H54 (cell line): ENCODE results near the gene TPCN1.

Experiments used
- DNase-seq: peaks from one replicate; pipeline ENCODE4 v3.0.0; 2011; ENCODE audit warnings: low spot score, mixed read lengths; ENCODE audit not compliant: insufficient read length
- FAIRE-seq: peaks from 3 replicates; lab custom pipeline; 2011; peaks lifted over from hg19 to GRCh38; lab: Jason Lieb, UNC
- POLR2A ChIP-seq: IDR thresholded peaks from 2 replicates; pipeline ENCODE4 v1.6.1; 2011; ENCODE audit warnings: low read depth, mild to moderate bottlenecking, low read length

TPCN1 gene

GRCh38 chr12:113302886-113303640 is 81.8 kb downstream of the TPCN1 start:
- TF ChIP-seq POLR2A, result no peak
- no peak for FAIRE-seq
- no peak for DNase-seq

GRCh38 chr12:113305281-113305856 is 84.1 kb downstream of the TPCN1 start:
- no peak for DNase-seq
- no peak for TF ChIP-seq POLR2A
- no peak for FAIRE-seq

DNA sequence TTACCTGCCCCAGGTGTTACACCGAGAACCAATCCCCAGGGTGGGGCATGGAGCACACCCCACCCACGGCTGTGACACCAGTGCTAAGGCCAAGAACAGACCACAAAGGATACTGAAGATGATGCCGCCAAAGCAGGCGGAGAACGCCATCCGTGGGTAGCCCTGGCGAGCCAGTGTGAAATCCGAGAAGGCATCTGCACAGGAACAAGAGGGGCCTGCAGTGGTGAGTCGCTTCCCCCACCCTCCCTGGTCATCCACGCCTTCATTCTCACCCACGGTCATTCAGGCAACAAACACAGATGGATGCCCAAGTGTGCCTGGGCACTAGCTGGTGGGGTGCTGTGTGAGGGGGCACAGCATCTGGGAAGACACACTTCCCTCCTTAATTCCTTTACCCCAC is 85.1 kb downstream of the TPCN1 start:
- TF ChIP-seq POLR2A, result no peak
- DNase-seq, result no peak
- no peak for FAIRE-seq

DNA sequence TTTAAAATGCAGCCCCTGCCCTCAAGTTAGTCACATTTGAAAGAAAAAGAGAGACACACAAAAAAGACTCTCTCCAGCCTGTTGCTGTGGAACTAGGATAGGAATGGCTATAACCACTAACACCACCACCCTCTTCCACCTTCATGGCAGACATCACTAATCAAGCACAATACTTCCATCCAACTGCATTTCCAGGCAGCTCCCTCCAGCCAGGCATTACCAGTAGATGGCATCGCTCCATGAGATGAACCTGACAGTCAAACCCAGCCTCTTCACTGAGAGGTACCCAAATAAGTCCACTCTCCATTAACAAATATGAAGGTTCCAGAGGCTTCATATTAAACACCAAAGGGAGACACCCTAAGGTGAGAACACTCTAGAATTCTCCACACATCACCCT is 89.2 kb downstream of the TPCN1 start:
- TF ChIP-seq POLR2A, result no peak
- DNase-seq (no peak), FAIRE-seq (no peak)

DNA sequence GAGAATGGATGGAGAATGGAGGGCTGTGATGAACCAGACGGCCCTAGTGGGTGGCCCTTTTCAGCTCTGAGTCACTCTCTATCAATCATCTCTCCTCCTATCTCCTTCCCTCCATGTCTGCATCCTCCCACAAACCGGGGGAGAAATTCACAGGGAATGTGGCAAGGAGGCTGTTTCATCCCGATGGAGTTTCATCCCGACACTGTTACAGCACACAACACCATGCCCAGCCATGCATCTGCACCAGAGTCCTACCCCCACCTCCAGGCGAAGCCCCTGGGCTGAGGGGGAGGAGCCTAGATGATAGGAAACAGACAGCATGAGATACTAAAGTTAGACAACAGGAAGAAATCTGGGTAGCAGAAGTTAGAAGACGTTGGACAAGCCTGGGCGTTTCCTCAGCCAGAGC is 92.9 kb downstream of the TPCN1 start:
- FAIRE-seq (no peak), DNase-seq (no peak)
- TF ChIP-seq POLR2A, result no peak

DNA sequence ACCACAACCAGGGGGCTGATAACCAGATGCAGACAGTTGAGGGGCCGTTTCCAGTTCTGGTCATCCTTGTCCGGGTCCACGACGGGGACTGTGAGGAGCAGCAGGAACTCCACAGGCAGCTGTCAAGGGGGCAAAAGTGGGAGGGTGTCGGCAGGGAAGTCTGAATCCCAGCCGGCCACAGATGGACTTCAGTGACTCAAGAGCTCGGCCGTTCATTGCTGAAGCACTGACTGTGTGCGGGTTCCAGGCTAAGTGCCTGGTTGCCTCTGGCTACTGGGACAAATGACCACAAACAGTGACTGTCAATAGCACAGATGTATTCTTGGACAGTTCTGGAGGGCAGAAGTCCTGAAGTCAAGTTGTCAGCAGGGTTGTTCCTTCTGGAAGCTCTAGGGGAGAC is 94.1 kb downstream of the TPCN1 start:
- FAIRE-seq, result no peak
- no peak for TF ChIP-seq POLR2A
- no peak for DNase-seq

DNA sequence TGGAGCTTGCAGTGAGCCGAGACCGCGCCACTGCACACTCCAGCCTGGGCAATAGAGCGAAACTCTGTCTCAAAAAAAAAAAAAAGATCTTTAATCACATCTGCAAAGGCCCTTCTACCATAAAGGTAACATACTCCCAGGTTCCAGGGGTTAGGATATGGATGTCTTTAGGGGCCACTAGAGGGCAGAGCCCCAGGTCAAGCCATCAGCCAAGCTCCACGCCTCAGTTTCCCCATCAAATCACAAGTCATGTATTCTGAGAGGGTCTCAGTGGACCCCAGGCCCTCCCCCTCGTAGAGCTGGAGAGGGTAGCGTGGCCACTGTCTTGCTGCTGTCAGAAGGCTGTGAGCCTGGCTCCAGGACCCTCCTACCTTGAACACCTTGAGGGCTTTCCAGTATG is 94.9 kb downstream of the TPCN1 start:
- no peak for DNase-seq
- no peak for FAIRE-seq
- no peak for TF ChIP-seq POLR2A

DNA sequence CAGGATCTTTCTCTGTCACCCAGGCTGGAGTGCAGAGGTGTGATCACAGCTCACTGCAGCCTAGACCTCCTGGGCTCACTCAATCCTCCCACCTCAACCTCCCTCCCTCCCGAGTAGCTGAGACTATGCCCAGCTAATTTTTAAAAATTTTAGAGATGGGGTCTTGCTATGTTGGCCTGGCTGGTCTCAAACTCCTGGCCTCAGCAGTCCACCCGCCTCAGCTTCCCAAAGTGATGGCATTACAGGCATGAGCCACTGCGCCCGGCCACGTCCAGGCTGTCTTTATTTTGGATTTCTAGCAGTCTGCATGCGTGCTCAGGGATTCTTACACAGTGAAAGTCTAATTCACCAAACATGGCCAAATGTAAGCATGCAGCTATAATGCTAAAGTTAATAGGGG is 95.9 kb downstream of the TPCN1 start:
- TF ChIP-seq POLR2A, result no peak
- FAIRE-seq (no peak), DNase-seq (no peak)

- no peak for DNase-seq
- FAIRE-seq, result no peak
- no peak for TF ChIP-seq POLR2A
Measured at GRCh38 chr12:113318046-113318656, 96.9 kb downstream of the TPCN1 start.

DNA sequence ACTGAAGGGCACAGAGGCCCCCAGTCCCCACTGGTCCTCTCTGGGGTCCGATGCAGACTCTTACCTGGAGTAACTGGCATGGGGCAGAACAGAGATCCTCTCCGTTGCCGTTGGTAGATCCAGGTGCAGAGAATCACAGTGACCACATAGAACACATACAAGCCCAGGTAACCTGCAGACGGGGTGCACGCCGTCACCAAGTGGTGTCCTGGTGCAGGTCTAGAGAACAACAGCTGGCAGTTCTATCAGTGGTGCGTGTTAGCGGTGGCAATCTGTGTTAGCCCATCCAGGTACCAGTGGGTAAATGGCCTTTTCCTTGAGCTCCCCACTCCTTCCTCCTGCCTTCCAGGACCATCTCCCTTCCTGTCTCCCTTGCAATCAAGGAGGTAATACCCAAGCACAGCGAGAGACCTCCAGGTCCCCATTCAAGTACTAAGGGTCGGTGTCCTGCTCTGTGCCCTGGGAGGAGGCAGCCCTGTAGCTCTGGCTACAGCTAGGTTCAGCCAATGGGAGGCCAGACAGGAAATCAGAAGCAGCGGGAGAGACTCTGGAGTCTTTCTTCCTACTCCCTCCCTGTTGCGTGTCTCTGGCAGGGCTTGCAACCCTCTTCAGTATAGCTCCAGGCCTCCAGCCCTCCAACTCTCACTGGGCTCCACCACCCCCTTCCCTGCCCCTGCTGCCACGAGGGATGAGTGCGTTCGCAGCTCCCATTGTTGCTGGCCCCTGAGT is 97.8 kb downstream of the TPCN1 start:
- FAIRE-seq, result no peak

DNA sequence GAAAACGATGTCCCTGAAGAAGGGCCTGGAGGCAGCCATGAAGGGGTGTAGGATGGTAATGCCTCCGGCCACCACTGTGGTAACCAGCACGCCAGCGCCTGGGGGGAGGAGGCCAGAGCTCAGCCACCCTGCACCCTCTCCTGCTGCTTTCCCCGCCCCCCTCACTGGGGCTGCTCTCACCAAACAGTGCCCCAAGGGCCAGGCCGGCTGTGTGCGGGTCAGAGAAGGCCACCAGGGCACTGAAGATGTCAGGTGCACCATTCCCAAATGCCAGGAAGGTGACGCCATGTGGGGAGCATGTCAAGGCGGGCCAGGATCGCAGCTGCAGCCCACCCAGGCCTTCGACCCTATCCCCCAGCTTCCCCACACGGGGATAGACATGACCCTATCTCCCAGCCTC is 99.1 kb downstream of the TPCN1 start:
- no peak for TF ChIP-seq POLR2A
- no peak for DNase-seq
- FAIRE-seq, result no peak

More for the DNA sequence above, 97.8 kb downstream of the TPCN1 start:
- DNase-seq, result no peak
- TF ChIP-seq POLR2A, result no peak

GRCh38 chr12:113322343-113322742 is 101.1 kb downstream of the TPCN1 start:
- DNase-seq (peak; percentile 58), FAIRE-seq (no peak)
- TF ChIP-seq POLR2A, result no peak

GRCh38 chr12:113325916-113326315 is 104.7 kb downstream of the TPCN1 start:
- no peak for DNase-seq
- no peak for TF ChIP-seq POLR2A
- no peak for FAIRE-seq
